Stimulated activated CD4-positive, alpha-beta T cell treated with anti-CD3 and anti-CD28 coated beads, Interleukin-15, amount 100 ng/mL, for 24 hours (primary cell): Measurements from ENCODE around the gene MAP3K5.
A peak's percentile ranks its signal among the peaks of the same experiment; 100 is the strongest.

ENCODE experiments used
- DNase-seq: peaks from one replicate; pipeline ENCODE4 v3.0.0-alpha.2; 2020

MAP3K5 gene

GRCh38 chr6:136635615-136636014 is 156.7 kb downstream of the MAP3K5 start:
- no peak for DNase-seq

- DNase-seq: no peak
These were observed 158.9 kb downstream of the MAP3K5 start for GRCh38 chr6:136633355-136633754.

GRCh38 chr6:136628996-136629395 is 163.3 kb downstream of the MAP3K5 start:
- peak; percentile 18 for DNase-seq

GRCh38 chr6:136627191-136627590 is 165.1 kb downstream of the MAP3K5 start:
- no peak for DNase-seq

- no peak for DNase-seq
These were observed 167.0 kb downstream of the MAP3K5 start for GRCh38 chr6:136625293-136625692.

- no peak for DNase-seq
These were observed 167.9 kb downstream of the MAP3K5 start for GRCh38 chr6:136624347-136624746.

- no peak for DNase-seq
These were observed 174.2 kb downstream of the MAP3K5 start for GRCh38 chr6:136618086-136618485.

GRCh38 chr6:136616527-136616926 is 175.8 kb downstream of the MAP3K5 start:
- no peak for DNase-seq

GRCh38 chr6:136614994-136615393 is 177.3 kb downstream of the MAP3K5 start:
- no peak for DNase-seq

GRCh38 chr6:136614350-136614749 is 177.9 kb downstream of the MAP3K5 start:
- DNase-seq: no peak

DNA sequence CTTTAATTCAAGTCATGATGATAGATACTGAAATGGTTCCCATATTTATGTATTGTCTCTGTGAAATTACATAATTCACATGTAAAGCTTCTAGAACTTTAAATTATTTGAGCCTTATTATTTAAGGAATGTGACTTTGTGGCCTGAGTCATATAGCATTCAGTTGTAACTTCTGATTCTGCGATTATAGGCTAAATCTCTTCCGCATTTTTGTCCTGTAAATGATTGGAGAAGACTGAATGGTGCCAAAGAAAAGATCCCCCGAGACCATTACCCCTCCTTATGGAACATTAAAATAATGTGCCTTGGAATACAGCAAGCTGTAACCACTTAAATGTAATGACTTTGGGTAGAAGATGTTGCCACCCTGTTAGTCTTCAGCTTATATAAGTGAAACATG is 178.8 kb downstream of the MAP3K5 start:
- no peak for DNase-seq

- no peak for DNase-seq
These were observed 179.4 kb downstream of the MAP3K5 start for GRCh38 chr6:136612666-136613389.

- DNase-seq: no peak
These were observed 180.5 kb downstream of the MAP3K5 start for GRCh38 chr6:136611746-136612145.

DNA sequence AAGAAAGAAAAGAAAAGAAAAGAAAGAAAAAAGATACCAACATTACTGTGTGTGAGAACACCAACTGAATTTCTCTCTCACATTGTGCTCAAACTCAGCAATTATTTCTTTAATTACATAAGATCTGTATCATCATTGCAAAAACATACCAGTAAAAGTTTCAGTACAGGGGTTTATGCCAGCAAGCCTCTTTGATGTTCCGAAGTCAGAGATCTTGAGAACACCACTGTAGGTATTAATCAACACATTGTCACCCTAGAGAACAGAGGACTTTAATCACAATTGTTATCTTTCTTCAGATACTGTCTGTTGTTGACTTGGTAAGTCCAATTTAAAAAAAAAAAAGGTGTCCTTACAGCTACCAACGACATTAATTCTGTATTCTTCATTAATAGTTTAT is 181.1 kb downstream of the MAP3K5 start:
- DNase-seq: no peak

DNA sequence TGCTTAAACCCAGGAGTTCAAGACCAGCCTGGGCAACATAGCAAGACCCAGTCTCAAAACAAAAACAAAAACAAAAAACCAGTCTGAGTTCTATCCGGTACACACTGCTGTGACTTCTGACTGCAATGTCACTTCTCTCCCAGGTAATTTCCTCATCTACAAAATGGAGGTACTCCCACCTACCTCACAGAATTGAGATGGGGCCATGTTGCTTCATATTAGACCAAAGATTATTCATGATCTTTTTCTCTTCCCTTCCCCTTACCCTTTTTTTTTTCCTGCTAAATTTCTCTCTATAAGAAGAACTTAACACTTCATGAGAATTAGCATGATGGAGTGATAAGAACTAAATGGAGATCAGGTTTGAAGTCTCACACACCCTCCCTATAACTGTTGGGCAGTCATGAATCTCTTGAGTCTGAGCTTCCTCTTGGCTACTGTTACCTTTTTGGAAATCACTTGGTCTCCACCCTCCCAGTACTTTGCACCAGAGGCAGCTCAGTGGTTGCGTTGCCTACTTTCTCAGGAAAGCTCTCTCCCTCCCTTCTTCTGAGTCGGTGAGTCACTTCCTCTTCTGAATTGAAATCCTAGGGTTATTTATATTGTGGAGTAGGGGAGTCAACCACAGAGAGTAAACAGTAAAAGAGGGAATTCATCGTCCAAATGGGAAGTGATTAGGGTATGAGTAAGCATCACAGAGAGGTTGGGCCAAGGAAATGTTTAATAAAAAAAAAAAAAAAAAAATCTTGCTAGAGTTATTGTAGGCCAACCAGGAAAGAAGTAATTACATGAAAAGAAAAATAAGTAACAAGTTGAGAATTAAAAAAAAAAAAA is 182.2 kb downstream of the MAP3K5 start:
- DNase-seq: peak; percentile 10

- DNase-seq: no peak
These were observed 183.3 kb downstream of the MAP3K5 start for GRCh38 chr6:136608991-136609390.

- DNase-seq: peak; percentile 87
These were observed 184.1 kb downstream of the MAP3K5 start for GRCh38 chr6:136607932-136608772.

GRCh38 chr6:136607204-136607931 is 184.9 kb downstream of the MAP3K5 start:
- DNase-seq: no peak

GRCh38 chr6:136604928-136605510 is 187.3 kb downstream of the MAP3K5 start:
- no peak for DNase-seq

GRCh38 chr6:136604328-136604825 is 187.9 kb downstream of the MAP3K5 start:
- DNase-seq: no peak

DNA sequence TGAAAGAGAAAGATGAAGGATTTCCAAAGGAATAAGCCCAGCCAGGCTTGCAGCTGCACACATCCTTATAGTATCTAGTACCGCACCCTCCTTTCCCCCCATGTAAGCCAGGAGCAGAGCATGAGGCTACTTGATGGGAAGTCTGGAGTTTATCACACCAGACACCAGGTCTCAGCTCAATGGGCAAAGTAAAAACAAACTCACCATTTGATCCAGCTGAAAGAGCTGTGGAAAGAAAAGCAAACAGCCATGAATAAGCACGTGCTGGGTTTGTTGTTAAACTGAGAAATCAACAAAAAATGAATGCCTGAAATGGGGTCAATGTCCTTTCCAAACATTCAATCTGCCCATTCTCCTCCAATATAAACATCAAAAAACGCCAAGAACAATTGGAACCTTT is 191.5 kb downstream of the MAP3K5 start:
- DNase-seq: no peak
